Measurements from ENCODE around the gene OR51V1. TPM values are rescaled to one million over a fixed set of nuclear protein-coding genes. Genes with fewer than 3 reads are reported as not detected.

Gene OR51V1
- total and polyA plus RNA-seq, 2 of the 13 experiments (the other 11 are each of a cell fraction or from before 2014, with no cell fraction given) = not detected

DNA sequence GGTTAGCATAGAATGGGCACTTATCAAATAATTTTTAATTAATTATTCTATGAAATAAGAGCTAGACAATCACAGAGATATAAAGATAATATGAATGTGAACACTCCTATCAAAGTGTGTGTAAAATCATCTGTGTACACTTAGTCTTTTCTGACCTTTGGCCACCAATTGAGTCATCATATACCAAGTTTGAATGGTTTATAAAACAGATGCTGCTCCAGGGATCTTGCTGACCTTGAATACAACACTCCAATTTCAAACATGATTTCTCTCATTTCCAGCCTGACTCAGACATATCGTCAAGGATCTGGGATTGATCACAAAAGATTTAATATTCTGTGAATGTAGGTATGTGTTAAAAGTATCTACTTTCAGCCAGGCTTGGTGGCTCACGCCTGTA, 2.9 kb upstream of the OR51V1 start:
- Histone ChIP-seq H3K36me3 (replicated peaks in 1 of 2; ENCODE audit: control insufficient read depth in 1 of 2, insufficient read depth in 2 of 2, low read length in 2 of 2) (no peaks in the 10 kb centered on the region), H3K9me3 (ENCODE audit: low read length) (no peaks in the 10 kb centered on the region), H4K20me1 (ENCODE audit: insufficient read depth, low read length) (no peaks in the 10 kb centered on the region), H3K79me2 (ENCODE audit: insufficient read depth, low read length) (no peaks in the 10 kb centered on the region), H3K27me3 (ENCODE audit: control insufficient read depth in 1 of 2, insufficient read depth in 2 of 2, low read length in 2 of 2) (no peaks in the 10 kb centered on the region; a peak in 1 of 5 replicates), H3K4me2 (ENCODE audit: low read depth, low read length) (no peak overlapping the region), H3K4me3 (replicated peaks in 1 of 3; ENCODE audit: insufficient read depth in 1 of 3, low read depth in 2 of 3, low read length in 3 of 3) (no peak overlapping the region), H3K4me1 (ENCODE audit: insufficient read depth, low read length) (no peaks in the 10 kb centered on the region), H2AFZ (ENCODE audit: low read length) (no peak overlapping the region), H3K27ac (ENCODE audit: extremely low read length, insufficient read depth, low read length) (no peak overlapping the region), H3K9ac (ENCODE audit: insufficient read depth, low read depth, low read length) (no peak overlapping the region)
- TF ChIP-seq PHF8 (CRISPR knock-in tag; IDR thresholded peaks at IDR 0.05) (no peak), KMT2B (CRISPR knock-in tag; IDR thresholded peaks at IDR 0.05) (no peak), ZNF30 (CRISPR knock-in tag; IDR thresholded peaks at IDR 0.05) (no peak), ZNF550 (CRISPR knock-in tag; IDR thresholded peaks at IDR 0.05; ENCODE audit: borderline replicate concordance) (no peak), ONECUT2 (CRISPR knock-in tag; IDR thresholded peaks at IDR 0.05) (no peak), GZF1 (CRISPR knock-in tag; IDR thresholded peaks at IDR 0.05) (no peak), MXD4 (CRISPR knock-in tag; IDR thresholded peaks at IDR 0.05) (no peak), ZBTB20 (CRISPR knock-in tag; IDR thresholded peaks at IDR 0.05; ENCODE audit: borderline replicate concordance, low read depth) (no peak), ARNT2 (CRISPR knock-in tag; IDR thresholded peaks at IDR 0.05; ENCODE audit: low read depth) (no peak), IKZF1 (IDR thresholded peaks at IDR 0.05) (no peak), ZNF441 (CRISPR knock-in tag; IDR thresholded peaks at IDR 0.05; ENCODE audit: borderline replicate concordance) (no peak), HOXA9 (CRISPR knock-in tag; IDR thresholded peaks at IDR 0.05; ENCODE audit: borderline replicate concordance) (no peak), POLR2G (IDR thresholded peaks at IDR 0.05; ENCODE audit: low read depth, low read length) (no peak), ZNF891 (CRISPR knock-in tag; IDR thresholded peaks at IDR 0.05) (no peak)
- TF ChIP-seq, protein P1, sequence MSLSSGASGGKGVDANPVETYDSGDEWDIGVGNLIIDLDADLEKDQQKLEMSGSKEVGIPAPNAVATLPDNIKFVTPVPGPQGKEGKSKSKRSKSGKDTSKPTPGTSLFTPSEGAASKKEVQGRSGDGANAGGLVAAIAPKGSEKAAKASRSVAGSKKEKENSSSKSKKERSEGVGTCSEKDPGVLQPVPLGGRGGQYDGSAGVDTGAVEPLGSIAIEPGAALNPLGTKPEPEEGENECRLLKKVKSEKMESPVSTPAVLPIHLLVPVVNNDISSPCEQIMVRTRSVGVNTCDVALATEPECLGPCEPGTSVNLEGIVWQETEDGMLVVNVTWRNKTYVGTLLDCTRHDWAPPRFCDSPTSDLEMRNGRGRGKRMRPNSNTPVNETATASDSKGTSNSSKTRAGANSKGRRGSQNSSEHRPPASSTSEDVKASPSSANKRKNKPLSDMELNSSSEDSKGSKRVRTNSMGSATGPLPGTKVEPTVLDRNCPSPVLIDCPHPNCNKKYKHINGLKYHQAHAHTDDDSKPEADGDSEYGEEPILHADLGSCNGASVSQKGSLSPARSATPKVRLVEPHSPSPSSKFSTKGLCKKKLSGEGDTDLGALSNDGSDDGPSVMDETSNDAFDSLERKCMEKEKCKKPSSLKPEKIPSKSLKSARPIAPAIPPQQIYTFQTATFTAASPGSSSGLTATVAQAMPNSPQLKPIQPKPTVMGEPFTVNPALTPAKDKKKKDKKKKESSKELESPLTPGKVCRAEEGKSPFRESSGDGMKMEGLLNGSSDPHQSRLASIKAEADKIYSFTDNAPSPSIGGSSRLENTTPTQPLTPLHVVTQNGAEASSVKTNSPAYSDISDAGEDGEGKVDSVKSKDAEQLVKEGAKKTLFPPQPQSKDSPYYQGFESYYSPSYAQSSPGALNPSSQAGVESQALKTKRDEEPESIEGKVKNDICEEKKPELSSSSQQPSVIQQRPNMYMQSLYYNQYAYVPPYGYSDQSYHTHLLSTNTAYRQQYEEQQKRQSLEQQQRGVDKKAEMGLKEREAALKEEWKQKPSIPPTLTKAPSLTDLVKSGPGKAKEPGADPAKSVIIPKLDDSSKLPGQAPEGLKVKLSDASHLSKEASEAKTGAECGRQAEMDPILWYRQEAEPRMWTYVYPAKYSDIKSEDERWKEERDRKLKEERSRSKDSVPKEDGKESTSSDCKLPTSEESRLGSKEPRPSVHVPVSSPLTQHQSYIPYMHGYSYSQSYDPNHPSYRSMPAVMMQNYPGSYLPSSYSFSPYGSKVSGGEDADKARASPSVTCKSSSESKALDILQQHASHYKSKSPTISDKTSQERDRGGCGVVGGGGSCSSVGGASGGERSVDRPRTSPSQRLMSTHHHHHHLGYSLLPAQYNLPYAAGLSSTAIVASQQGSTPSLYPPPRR (CRISPR knock-in tag; IDR thresholded peaks at IDR 0.05; ENCODE audit: borderline replicate concordance) = no peak
- TF ChIP-seq, protein P2, sequence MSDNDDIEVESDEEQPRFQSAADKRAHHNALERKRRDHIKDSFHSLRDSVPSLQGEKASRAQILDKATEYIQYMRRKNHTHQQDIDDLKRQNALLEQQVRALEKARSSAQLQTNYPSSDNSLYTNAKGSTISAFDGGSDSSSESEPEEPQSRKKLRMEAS (IDR thresholded peaks at IDR 0.05) = no peak
- intact Hi-C loops (cut with micrococcal nuclease; ENCODE audit: unreplicated experiment) = no loop called here
- POLR2A ChIA-PET = no interaction called here
- ATAC-seq (no peak), DNase-seq (ENCODE audit: low spot score) (no peak), FAIRE-seq (no peak)
- 0% methylated on average over 2 of the region's 2 CpGs for WGBS (ENCODE audit: low lambda C conversion rate)
- BruUV-seq (replicated peaks) = no TSS peak
- CTCF ChIA-PET (ENCODE audit: low intra/inter-chr PET ratio, low total read pairs) = interaction anchor here (2.9 kb wide), 1 partner anchor 177 kb away, joined by 21 read pairs; no protein-coding TSS in a partner anchor
- in situ Hi-C loops (cut with HindIII; ENCODE audit: extremely low pct_ligation_motif_present, low pct_unique_long_range_greater_than_20kb) = loop anchor here (5.0 kb wide), 1 partner anchor 179 kb away; the partner anchor contains the start of gene OR51M1

All from HepG2 (cell line).